Transverse colon (tissue), 4 donors: ENCODE measurements around the gene DUSP21.

Experiments
- EP300 ChIP-seq: sonication (generic); formaldehyde crosslinking; IDR thresholded peaks from one replicate; pipeline ENCODE4 v1.6.1; 2017; ENCODE audit warnings: antibody characterized with exemption, low read depth
- POLR2A ChIP-seq: fragments of 450-650 bp; IDR thresholded peaks from one replicate; pipeline ENCODE4 v1.6.1; 2016; ENCODE audit warnings: antibody characterized with exemption, mild to moderate bottlenecking, moderate library complexity
- POLR2AphosphoS5 ChIP-seq, 3 donors: sonication (generic); formaldehyde crosslinking; IDR thresholded peaks; one replicate each; pipeline ENCODE4 v1.6.1; 2016; ENCODE audit warnings: antibody characterized with exemption in 3 of 3
- TF ChIP-seq, protein P1 (sequence below), 5 experiments: fragments of 200-600 bp in 3 of 5; fragments of 450-650 bp in 2 of 5; sonication (generic) in 3 of 5; IDR thresholded peaks; 1 replicate in 2 of 5; 2 replicates in 3 of 5; pipeline ENCODE4 v1.5.1; 2016 to 2017; ENCODE audit warnings: antibody characterized with exemption in 5 of 5, inconsistent platforms in 3 of 5, mild to moderate bottlenecking in 2 of 5, moderate library complexity in 1 of 5

GRCh38 chrX:44872821-44873414 lies 29.1 kb downstream of the DUSP21 start, which contains the start of gene KDM6A:
- TF ChIP-seq, protein P1, sequence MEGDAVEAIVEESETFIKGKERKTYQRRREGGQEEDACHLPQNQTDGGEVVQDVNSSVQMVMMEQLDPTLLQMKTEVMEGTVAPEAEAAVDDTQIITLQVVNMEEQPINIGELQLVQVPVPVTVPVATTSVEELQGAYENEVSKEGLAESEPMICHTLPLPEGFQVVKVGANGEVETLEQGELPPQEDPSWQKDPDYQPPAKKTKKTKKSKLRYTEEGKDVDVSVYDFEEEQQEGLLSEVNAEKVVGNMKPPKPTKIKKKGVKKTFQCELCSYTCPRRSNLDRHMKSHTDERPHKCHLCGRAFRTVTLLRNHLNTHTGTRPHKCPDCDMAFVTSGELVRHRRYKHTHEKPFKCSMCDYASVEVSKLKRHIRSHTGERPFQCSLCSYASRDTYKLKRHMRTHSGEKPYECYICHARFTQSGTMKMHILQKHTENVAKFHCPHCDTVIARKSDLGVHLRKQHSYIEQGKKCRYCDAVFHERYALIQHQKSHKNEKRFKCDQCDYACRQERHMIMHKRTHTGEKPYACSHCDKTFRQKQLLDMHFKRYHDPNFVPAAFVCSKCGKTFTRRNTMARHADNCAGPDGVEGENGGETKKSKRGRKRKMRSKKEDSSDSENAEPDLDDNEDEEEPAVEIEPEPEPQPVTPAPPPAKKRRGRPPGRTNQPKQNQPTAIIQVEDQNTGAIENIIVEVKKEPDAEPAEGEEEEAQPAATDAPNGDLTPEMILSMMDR (IDR thresholded peaks at IDR 0.05), result no peak
- peak; percentile 71 for TF ChIP-seq POLR2A
- no peak for TF ChIP-seq EP300
- TF ChIP-seq POLR2AphosphoS5 (IDR thresholded peaks at IDR 0.05), result peak; percentile 84 to 91 (median 89)
